Activated effector memory CD4-positive, alpha-beta T cell treated with Interleukin-2 at 50 U/mL for 16 hours (primary cell): ENCODE measurements around the gene ACAD9.

Experiments
- DNase-seq: peaks from one replicate; pipeline ENCODE4 v3.0.0-alpha.2; 2020

The ACAD9 gene

GRCh38 chr3:128942161-128942952 lies 62.9 kb downstream of the ACAD9 start:
- no peak for DNase-seq

- no peak for DNase-seq
Observed at GRCh38 chr3:128945041-128945877, 65.8 kb downstream of the ACAD9 start.

GRCh38 chr3:128945878-128946175 lies 66.4 kb downstream of the ACAD9 start:
- no peak for DNase-seq

- DNase-seq, result no peak
Observed at GRCh38 chr3:128946411-128946810, 67.0 kb downstream of the ACAD9 start.

GRCh38 chr3:128949158-128949557 lies 69.7 kb downstream of the ACAD9 start:
- DNase-seq, result no peak

- no peak for DNase-seq
Observed at GRCh38 chr3:128950223-128950938, 71.0 kb downstream of the ACAD9 start.

- DNase-seq, result no peak
Observed at GRCh38 chr3:128956440-128956839, 77.0 kb downstream of the ACAD9 start.
